ENCODE measurements around the gene CD96.
"Not testable (repeated sequence)": the region's sequence is repeated elsewhere in the genome, so short reads cannot be mapped to it uniquely, and the experiment has no call there.

CD96 gene

DNA sequence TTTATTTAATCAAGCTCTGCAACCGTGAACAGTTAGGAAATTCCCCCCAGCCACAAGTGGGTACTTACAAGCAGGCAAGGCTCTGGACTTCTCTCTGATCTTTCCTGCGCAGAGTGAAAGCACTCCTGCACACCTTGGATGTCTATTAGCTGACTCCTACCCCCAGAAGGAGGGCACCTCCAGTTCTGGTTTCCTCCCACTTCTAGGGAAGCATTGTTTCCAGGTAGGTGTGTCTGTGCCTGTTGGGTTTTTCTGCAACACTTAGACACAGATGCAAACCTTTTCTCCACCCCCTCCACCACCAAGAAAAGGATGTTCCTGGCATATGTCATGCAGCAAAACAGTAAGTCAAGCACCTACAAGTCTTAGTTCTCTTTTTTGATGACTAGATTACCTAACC lies 53.2 kb downstream of the CD96 start, which contains the start of gene ZBED2:
Gene ZBED2 (minus strand): TSS at position 115 of the 400 bp plus-strand sequence. CDS start 1,145 bp downstream, outside the sequence.
- DNase-seq = no peak

DNA sequence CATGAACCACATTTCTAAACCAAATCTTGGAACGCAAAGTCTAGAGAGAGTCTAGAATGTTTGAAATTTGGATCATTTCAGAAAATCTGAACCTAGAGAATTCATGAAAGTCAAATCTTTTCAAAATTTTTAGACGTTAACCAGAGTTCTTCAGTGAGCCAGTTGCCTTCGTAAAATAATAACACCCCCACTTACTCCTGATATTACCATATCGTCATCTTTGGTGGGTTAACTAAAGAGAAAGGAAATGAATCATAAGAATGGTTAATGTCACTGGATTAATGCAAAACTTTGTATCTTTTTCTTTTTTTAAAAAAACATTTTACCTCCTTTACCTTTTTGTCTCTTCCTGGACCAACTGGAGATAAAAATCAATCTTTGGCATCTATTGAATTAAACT lies 54.3 kb downstream of the CD96 start:
- DNase-seq = no peak

DNA sequence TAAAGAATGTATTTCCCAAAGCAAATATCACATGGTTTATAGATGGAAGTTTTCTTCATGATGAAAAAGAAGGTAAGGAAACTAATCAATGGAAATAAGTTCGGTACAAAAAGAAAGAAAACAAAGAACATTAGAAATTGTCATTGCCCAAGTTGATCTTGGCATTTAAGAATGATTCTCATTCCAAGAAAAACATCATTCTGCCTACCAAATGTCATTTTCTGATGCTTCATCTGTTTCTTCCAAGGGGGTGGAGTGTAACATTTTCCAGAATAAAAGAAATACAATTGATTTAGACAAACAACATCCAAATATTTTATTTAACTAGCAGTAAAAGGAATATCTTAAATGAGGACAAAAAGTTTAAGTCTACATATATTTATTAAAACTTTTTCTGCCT lies 56.1 kb downstream of the CD96 start:
- DNase-seq = no peak

DNA sequence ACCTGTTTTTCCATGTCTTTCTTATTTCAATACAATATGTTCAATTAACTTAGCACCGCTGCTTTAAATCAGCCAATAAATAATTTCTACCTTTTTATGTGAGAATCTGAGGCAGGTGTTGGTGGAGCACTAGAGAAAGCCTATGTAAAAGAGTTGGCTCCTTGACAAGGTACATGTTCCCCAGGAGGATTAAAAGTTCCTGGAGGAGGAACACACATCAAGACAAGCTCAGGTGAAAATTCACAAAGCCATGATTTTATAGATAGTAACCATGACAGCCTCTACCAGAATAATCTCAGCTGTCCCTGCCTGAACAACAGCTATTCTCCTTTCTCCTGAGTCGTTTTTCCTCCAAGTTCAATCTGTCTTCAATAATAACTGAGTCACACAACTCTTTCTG lies 56.6 kb downstream of the CD96 start:
- no peak for DNase-seq

DNA sequence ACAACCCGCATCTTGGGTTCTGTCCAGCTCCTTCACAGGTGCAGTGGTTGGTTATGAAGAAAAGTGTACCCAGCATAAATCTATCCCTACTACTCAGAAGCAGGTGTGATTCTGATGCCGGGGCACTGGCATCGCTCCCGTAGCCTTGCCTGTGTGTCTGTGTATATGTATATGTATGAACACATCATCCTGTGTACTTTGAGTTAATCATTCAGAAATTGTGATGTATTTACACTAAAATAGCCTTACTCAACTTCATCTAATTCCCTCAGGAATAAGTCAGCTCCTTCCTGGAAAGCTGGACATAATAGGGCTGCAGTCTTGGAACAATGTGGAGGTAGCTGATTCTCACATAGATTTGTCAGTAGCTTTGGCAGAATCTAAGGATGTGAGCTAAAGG lies 59.8 kb downstream of the CD96 start:
- DNase-seq = no peak

DNA sequence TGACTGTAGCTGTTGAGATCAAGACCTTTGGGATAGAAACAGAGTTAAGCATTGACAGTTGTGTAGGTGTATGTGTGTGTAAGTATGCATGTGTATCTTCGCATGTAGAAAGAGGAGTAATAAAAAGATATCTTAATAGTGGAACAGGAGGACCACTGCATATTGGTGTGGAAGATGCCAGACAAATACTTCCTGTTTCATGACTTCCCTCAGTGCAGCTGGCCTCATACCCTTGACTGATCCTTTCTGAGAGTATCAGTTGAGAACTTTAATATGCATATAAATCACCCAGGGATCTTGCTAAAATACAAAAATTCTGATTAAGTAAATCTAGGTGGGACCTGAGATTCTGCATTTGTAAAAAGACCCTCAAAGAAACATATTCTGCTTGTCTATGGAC lies 61.7 kb downstream of the CD96 start:
- no peak for DNase-seq

GRCh38 chr3:111604119-111604518 lies 62.1 kb downstream of the CD96 start:
- DNase-seq = no peak

DNA sequence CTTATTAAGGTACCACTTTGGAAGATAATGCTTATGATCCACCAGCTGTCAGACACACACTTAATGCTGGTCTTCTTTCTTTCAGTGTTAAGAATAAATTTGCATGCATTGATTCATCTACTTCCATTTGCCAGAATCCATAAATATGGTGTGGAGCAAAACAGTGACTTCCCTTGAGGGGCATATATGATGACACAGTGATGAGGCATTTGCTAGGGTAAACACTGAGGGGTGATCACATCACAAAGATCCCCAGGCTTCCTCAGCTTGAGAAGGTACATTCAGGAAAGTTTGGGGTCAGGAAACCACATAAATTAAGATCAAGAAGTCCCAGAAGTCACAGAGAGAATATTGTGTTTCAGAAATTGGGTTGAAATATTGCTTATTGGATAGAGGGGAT lies 63.0 kb downstream of the CD96 start:
- DNase-seq = no peak

GRCh38 chr3:111605493-111605892 lies 63.5 kb downstream of the CD96 start:
- no peak for DNase-seq

- DNase-seq = no peak
These were observed 65.4 kb downstream of the CD96 start for GRCh38 chr3:111607240-111607920.

DNA sequence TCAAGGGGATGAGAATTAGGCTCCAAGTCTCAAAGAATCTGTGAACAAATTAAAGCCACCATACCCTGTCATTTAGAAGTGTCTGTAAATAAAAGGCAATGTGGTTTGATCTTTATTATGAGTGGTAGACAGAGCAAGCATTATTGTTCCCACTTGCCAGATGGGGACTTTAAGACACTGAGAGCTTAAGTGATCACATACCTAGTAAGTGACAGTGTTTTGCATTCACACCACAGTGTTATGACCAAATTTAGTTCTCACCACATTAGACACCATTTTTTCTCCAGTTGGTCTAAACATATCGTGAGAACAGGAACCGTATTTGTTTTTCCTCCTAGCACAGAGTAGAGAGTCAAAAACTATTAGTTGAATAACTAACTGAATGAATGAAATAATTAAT lies 66.4 kb downstream of the CD96 start:
- DNase-seq = no peak

GRCh38 chr3:111609700-111610099 lies 67.7 kb downstream of the CD96 start:
- DNase-seq = no peak

- no peak for DNase-seq
These were observed 68.2 kb downstream of the CD96 start for GRCh38 chr3:111610189-111610588.

- DNase-seq = no peak
These were observed 68.6 kb downstream of the CD96 start for GRCh38 chr3:111610612-111611054.

DNA sequence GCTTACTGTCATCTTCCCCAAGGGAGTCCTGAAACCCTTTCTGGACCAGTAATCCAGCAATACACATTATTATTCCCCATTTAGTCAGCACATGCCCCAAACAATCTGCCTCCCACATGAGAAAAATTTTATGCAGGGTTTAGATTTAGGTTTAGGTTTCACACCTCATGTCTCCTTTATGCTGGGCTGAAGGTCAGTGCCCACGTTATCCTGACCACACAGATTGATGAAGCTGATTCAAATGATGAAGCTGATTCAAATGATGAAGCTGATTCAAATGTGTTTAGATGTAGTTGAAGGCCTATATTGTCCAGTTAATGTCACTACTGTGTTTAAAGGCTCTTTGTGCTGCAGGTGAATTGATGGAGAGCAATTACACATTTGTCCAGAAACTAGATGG lies 71.3 kb downstream of the CD96 start:
- no peak for DNase-seq

DNA sequence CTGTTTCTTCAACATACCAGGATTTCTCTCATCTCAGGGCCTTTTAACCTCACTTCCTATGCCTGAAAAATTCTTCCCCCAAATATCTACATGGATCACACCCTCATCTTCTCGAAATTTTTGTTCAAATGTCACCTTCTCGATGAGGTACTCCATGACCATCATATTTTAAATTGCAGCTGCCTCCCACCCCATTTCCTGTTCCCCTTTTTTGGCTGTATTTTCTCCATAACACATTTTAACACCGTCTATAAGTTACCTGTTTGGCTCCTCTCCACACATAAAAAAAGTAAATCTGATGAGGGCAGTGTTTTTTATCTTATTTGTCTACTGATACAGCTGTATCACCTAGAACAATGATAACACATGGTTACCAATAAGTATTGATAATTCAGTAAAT lies 73.9 kb downstream of the CD96 start:
- DNase-seq = no peak

GRCh38 chr3:111616417-111617105 lies 74.6 kb downstream of the CD96 start:
- DNase-seq = peak; percentile 52

DNA sequence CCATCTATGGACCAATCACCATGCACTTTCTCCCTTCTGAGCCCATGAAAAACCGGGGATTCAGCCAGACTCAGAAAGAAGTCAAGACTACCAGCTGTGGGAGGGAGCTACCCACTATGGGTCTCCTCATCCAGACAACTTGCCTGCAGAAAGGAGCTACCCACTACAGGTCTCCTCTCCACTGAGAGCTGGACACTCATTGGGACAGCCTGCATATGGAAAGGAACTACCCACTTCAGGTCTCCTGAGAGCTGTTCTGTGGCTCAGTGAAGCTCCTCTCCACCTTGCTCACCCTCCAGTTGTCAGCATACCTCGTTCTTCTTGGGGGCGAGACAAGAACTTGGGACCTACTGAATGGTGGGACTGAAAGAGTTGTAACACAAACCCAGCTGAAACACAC lies 75.4 kb downstream of the CD96 start:
- DNase-seq = no peak

DNA sequence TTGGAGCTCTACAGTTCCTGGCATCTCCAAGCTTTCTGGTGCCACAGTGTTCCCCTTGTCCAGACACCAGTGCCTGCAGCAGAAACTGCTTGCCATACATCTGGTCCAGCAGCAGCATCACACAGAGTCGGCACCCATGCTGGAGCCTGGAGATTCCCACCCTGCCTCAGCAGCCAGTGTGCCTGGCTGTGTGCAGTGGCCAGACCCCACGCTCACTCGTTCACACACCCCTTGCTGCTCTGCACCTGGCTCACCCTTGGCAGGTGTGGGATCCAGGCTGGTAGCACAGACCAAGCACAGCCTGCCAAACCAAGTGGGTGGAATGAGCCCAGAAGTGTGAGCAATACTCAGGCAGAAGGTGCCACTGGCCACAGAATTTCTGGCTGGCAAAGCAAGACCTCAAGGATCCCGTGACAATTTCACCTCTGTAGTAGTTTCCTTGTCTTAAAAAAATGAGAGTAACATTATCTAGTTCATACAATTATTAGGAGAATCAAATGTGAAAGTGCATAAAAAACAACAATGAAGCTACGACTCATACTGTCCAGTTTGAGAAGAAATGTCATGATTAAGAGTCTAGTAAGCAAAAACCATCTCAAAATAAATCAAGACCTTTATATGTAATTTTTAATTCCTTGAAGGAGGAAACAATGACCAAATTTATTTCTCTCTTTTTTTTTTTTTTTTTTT lies 76.1 kb downstream of the CD96 start:
- no peak for DNase-seq

- DNase-seq = no peak
These were observed 76.9 kb downstream of the CD96 start for GRCh38 chr3:111618945-111619344.

- DNase-seq = no peak
These were observed 77.8 kb downstream of the CD96 start for GRCh38 chr3:111619833-111620232.

GRCh38 chr3:111621535-111621934 lies 79.5 kb downstream of the CD96 start:
- DNase-seq = no peak

DNA sequence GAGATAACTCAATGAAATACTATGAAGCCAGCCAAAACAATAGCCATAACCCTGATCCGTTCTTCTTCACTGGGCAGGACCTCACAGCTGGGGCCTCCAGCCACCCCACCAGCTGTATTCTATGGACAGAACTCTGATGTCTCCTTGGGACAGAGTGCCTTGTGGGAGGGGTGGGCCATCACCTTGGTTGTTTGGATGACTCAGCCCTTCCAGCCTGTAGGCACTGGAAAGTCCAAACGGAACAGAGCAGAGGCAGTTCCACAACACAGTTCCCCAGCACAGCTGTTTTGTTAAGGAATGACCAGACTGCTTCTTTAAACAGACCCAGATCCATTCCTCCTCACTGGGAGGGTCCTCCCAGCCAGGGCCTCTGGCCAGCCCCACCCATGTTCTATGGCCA lies 85.1 kb downstream of the CD96 start:
- no peak for DNase-seq

DNA sequence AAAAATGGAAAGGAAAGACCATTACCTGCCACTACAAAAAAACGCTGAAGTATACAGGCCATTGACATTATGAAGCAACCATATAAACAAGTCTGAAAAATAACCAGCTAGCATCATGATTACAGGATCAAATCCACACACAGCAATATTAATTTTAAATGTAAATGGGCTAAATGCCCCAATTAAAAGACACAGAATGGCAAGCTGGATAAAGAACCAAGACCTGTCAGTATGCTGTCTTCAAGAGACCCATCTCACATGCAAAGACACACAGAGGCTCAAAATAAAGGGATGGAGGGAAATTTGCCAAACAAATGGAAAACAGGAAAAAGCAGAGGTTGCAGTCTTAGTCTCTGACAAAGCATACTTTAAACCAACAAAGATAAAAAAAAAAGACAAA lies 87.0 kb downstream of the CD96 start:
- DNase-seq = not testable (repeated sequence)

All from NK-92 treated with Interleukin-12 subunit alpha and Interleukin-12 subunit beta, amount 100 ng/mL, for 24 hours (cell line).